Measurements from ENCODE around the gene CCDC138. TPM values are rescaled to one million over a fixed set of nuclear protein-coding genes. Genes with fewer than 3 reads are reported as not detected.

CCDC138 gene
- total and polyA plus RNA-seq, 2 of the 13 experiments (the other 11 are each of a cell fraction or from before 2014, with no cell fraction given): 5.6 to 32.5 TPM

GRCh38 chr2:108810993-108811957, 24.7 kb downstream of the CCDC138 start (continued):
- TF ChIP-seq ZNF629 (CRISPR knock-in tag; conservative IDR thresholded peaks at IDR 0.05) (peak; percentile 94), KAT8 (CRISPR knock-in tag; IDR thresholded peaks at IDR 0.05) (peak; percentile 22; the same call in 1 of the 2 replicates), MED1 (CRISPR knock-in tag; IDR thresholded peaks at IDR 0.05) (peak; percentile 40; the same call in 1 of the 2 replicates), IKZF4 (CRISPR knock-in tag; IDR thresholded peaks at IDR 0.05; ENCODE audit: borderline replicate concordance, low read depth, not compliant biosample characterization) (no peak), NCOR1 (IDR thresholded peaks at IDR 0.05; ENCODE audit: borderline replicate concordance, low read length) (peak; percentile 86; the same call in 1 of the 2 replicates), NFIC (IDR thresholded peaks at IDR 0.05; ENCODE audit: low read length) (0 out of 2 replicates have a peak, but pooled peaks have one; percentile 28), PAXIP1 (CRISPR knock-in tag; conservative IDR thresholded peaks at IDR 0.05) (peak; percentile 81), ZMYM2 (CRISPR knock-in tag; IDR thresholded peaks at IDR 0.05) (peak; percentile 76), ZNF512 (CRISPR knock-in tag; IDR thresholded peaks at IDR 0.05) (peak; percentile 96), SOX6 (IDR thresholded peaks at IDR 0.05) (no peak), SOX6 (CRISPR knock-in tag; IDR thresholded peaks at IDR 0.05) (peak; percentile 83), ZMYM4 (CRISPR knock-in tag; IDR thresholded peaks at IDR 0.05) (peak; percentile 47; the same call in 1 of the 2 replicates), HDAC1 (CRISPR knock-in tag; IDR thresholded peaks at IDR 0.05) (no peak), ZNF678 (CRISPR knock-in tag; IDR thresholded peaks at IDR 0.05) (no peak), HMG20A (CRISPR knock-in tag; IDR thresholded peaks at IDR 0.05; ENCODE audit: borderline replicate concordance) (peak; percentile 11; the same call in 1 of the 2 replicates), MEIS1 (CRISPR knock-in tag; IDR thresholded peaks at IDR 0.05; ENCODE audit: borderline replicate concordance) (no peak), ATF6 (CRISPR knock-in tag; conservative IDR thresholded peaks at IDR 0.05) (no peak), RNF219 (CRISPR knock-in tag; IDR thresholded peaks at IDR 0.05) (no peak), HNRNPK (IDR thresholded peaks at IDR 0.05; ENCODE audit: low read depth, low read length, poor library complexity, severe bottlenecking) (peak; percentile 64)

Measured in HepG2 (cell line).